ENCODE results near the gene PROS1. TPM values are rescaled to one million over a fixed set of nuclear protein-coding genes. Genes with fewer than 3 reads are reported as not detected.

The PROS1 gene
- total RNA-seq, 1 experiment from 2014 or later, result 5.5 TPM

DNA sequence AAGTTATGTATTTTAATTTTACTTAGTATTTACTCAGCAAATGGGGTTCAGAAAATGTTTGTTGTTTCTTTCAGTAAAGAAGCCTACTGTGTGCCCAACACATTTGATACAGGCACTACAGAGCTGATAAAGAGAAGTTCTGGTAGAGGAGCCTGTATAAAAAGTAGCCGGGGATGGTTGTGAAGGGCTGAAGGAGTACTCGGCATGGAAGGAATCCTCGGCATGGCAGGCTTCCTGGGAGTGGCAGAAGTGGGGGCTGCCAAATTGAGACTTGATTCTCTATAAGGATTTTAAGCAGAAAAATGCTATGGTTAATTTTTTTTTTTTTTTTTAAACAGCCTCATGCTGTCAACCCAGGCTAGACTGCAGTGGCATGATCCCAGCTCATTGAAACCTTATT is 15.5 kb upstream of the PROS1 start:
- H3K4me1 ChIP-seq (ENCODE audit: insufficient read depth, low read length), result peaks cover 10% of the 10 kb centered on the region; the same call in 1 of the 2 replicates
- H3K27me3 ChIP-seq (ENCODE audit: low read length), result no peaks in the 10 kb centered on the region
- no peaks in the 10 kb centered on the region for H3K36me3 ChIP-seq (ENCODE audit: low read depth, low read length)
- no peak overlapping the region for H3K4me3 ChIP-seq (ENCODE audit: low read length)
- H3F3A ChIP-seq (ENCODE audit: low read length, unreplicated experiment), result no peaks in the 10 kb centered on the region
- no peak overlapping the region for H2AFZ ChIP-seq (ENCODE audit: low read length)
- H3K9me2 ChIP-seq (replicated peaks; ENCODE audit: low read length), result no peaks in the 10 kb centered on the region
- H3K27ac ChIP-seq (ENCODE audit: low read length), result no peak overlapping the region
- H3K4me2 ChIP-seq (ENCODE audit: low read length), result no peak overlapping the region
- H3K79me2 ChIP-seq (ENCODE audit: low read length), result peaks cover 9% of the 10 kb centered on the region; the same call in 1 of the 2 replicates
- no TSS peak for BruUV-seq (replicated peaks)
- no peaks in the 10 kb centered on the region for H3K9me3 ChIP-seq (ENCODE audit: low read length)
- ATAC-seq, result no peak
- no peaks in the 10 kb centered on the region for H4K20me1 ChIP-seq (ENCODE audit: low read length)
- CTCF ChIA-PET, result no interaction called here
- TF ChIP-seq EZH2phosphoT487 (IDR thresholded peaks at IDR 0.05; ENCODE audit: borderline replicate concordance, low read length) (no peak), EZH2 (IDR thresholded peaks at IDR 0.05; ENCODE audit: low read length, unreplicated experiment) (no peak)
- TF ChIP-seq, protein P1, sequence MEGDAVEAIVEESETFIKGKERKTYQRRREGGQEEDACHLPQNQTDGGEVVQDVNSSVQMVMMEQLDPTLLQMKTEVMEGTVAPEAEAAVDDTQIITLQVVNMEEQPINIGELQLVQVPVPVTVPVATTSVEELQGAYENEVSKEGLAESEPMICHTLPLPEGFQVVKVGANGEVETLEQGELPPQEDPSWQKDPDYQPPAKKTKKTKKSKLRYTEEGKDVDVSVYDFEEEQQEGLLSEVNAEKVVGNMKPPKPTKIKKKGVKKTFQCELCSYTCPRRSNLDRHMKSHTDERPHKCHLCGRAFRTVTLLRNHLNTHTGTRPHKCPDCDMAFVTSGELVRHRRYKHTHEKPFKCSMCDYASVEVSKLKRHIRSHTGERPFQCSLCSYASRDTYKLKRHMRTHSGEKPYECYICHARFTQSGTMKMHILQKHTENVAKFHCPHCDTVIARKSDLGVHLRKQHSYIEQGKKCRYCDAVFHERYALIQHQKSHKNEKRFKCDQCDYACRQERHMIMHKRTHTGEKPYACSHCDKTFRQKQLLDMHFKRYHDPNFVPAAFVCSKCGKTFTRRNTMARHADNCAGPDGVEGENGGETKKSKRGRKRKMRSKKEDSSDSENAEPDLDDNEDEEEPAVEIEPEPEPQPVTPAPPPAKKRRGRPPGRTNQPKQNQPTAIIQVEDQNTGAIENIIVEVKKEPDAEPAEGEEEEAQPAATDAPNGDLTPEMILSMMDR (conservative IDR thresholded peaks at IDR 0.05; ENCODE audit: low read depth, low read length), result no peak
- no peak for DNase-seq
- intact Hi-C loops (cut with micrococcal nuclease), result no loop called here
- no peak overlapping the region for H3K9ac ChIP-seq (ENCODE audit: low read length)
- POLR2A ChIA-PET (ENCODE audit: unreplicated experiment), result interaction anchor here (0.6 kb wide), 1 partner anchor 627 kb away, joined by 3 read pairs; no protein-coding TSS in a partner anchor

DNA sequence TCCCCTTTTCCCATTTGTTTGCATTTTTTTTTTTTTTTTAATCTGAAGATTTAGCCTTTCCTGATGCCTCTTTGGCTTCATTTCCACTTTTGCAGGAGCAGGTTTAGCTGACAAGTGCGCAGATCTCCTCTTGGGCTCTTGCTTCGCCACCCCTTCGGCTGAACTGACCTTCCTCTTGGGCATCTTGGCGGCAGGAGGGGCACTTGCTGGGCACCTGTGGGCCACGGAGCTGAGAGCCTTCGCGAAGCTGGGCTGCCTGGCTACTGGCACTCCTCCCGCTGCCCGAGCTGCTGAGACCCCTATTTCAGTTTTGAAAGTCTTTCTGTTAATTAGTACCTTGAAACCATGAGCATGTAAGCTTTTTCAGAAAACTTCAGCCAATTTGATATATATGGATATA is 15.1 kb upstream of the PROS1 start:
- no TSS peak for BruUV-seq (replicated peaks)
- H3K79me2 ChIP-seq (ENCODE audit: low read length), result peaks cover 9% of the 10 kb centered on the region; the same call in 1 of the 2 replicates
- peaks cover 10% of the 10 kb centered on the region; the same call in 1 of the 2 replicates for H3K4me1 ChIP-seq (ENCODE audit: insufficient read depth, low read length)
- H3F3A ChIP-seq (ENCODE audit: low read length, unreplicated experiment), result no peaks in the 10 kb centered on the region
- intact Hi-C loops (cut with micrococcal nuclease), result no loop called here
- H3K27ac ChIP-seq (ENCODE audit: low read length), result no peak overlapping the region
- ChIA-PET CTCF (no interaction called here), POLR2A (ENCODE audit: unreplicated experiment) (interaction anchor here (0.6 kb wide), 1 partner anchor 628 kb away, joined by 3 read pairs; no protein-coding TSS in a partner anchor)
- no peaks in the 10 kb centered on the region for H3K9me3 ChIP-seq (ENCODE audit: low read length)
- H3K4me3 ChIP-seq (ENCODE audit: low read length), result no peak overlapping the region
- H3K9me2 ChIP-seq (replicated peaks; ENCODE audit: low read length), result no peaks in the 10 kb centered on the region
- no peaks in the 10 kb centered on the region for H3K27me3 ChIP-seq (ENCODE audit: low read length)
- TF ChIP-seq, protein P1 (conservative IDR thresholded peaks at IDR 0.05; ENCODE audit: low read depth, low read length), result no peak
- no peak for TF ChIP-seq EZH2 (IDR thresholded peaks at IDR 0.05; ENCODE audit: low read length, unreplicated experiment)
- TF ChIP-seq EZH2phosphoT487 (IDR thresholded peaks at IDR 0.05; ENCODE audit: borderline replicate concordance, low read length), result no peak
- H3K9ac ChIP-seq (ENCODE audit: low read length), result no peak overlapping the region
- H3K4me2 ChIP-seq (ENCODE audit: low read length), result no peak overlapping the region
- no peaks in the 10 kb centered on the region for H3K36me3 ChIP-seq (ENCODE audit: low read depth, low read length)
- DNase-seq (no peak), ATAC-seq (no peak)
- H4K20me1 ChIP-seq (ENCODE audit: low read length), result no peaks in the 10 kb centered on the region
- H2AFZ ChIP-seq (ENCODE audit: low read length), result no peak overlapping the region

DNA sequence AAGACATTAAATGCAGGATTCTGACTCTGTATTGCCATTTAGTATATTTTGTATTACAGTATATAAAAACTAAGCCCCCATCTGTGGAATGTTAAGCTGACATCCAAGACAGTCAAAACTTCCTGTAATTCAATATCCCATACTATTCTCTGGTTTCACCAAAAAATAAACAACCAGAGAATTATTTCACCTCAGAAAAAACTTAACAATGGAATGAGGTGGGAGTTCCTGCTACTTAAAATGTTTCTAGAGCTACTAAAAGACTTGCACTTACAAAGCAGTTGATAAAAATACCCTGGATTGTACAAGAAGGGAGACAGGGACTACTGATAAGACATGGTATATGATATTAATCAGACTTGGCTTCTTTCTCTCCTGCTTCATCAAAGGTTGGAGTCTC is 14.6 kb upstream of the PROS1 start:
- Histone ChIP-seq H3K9ac (ENCODE audit: low read length) (no peak overlapping the region), H3K9me2 (replicated peaks; ENCODE audit: low read length) (no peaks in the 10 kb centered on the region), H3K36me3 (ENCODE audit: low read depth, low read length) (no peaks in the 10 kb centered on the region), H3K4me1 (ENCODE audit: insufficient read depth, low read length) (peaks cover 10% of the 10 kb centered on the region; the same call in 1 of the 2 replicates), H3K4me2 (ENCODE audit: low read length) (peak overlapping the region; percentile 0; the same call in 1 of the 2 replicates), H4K20me1 (ENCODE audit: low read length) (no peaks in the 10 kb centered on the region), H2AFZ (ENCODE audit: low read length) (no peak overlapping the region), H3K9me3 (ENCODE audit: low read length) (no peaks in the 10 kb centered on the region), H3K27ac (ENCODE audit: low read length) (no peak overlapping the region), H3K4me3 (ENCODE audit: low read length) (no peak overlapping the region), H3F3A (ENCODE audit: low read length, unreplicated experiment) (no peaks in the 10 kb centered on the region), H3K79me2 (ENCODE audit: low read length) (peaks cover 14% of the 10 kb centered on the region), H3K27me3 (ENCODE audit: low read length) (no peaks in the 10 kb centered on the region)
- ATAC-seq (peak; percentile 71), DNase-seq (peak; percentile 13)
- CTCF ChIA-PET, result no interaction called here
- intact Hi-C loops (cut with micrococcal nuclease), result no loop called here
- POLR2A ChIA-PET (ENCODE audit: unreplicated experiment), result no interaction called here
- TF ChIP-seq, protein P1 (conservative IDR thresholded peaks at IDR 0.05; ENCODE audit: low read depth, low read length), result no peak
- TF ChIP-seq EZH2phosphoT487 (IDR thresholded peaks at IDR 0.05; ENCODE audit: borderline replicate concordance, low read length) (no peak), EZH2 (IDR thresholded peaks at IDR 0.05; ENCODE audit: low read length, unreplicated experiment) (no peak)
- BruUV-seq (replicated peaks), result no TSS peak
